HEK293 (cell line): ENCODE measurements around the gene TMEM92.

Experiments used
- BCL11B ChIP-seq: fragments of 450-650 bp; formaldehyde crosslinking; IDR thresholded peaks from 2 replicates; pipeline ENCODE4 v1.5.1; 2016; ENCODE audit warnings: low read depth, missing biosample characterization, missing genetic modification characterization
- KLF17 ChIP-seq: fragments of 450-650 bp; formaldehyde crosslinking; IDR thresholded peaks from 2 replicates; pipeline ENCODE4 v1.5.1; 2016; ENCODE audit warnings: missing biosample characterization, missing genetic modification characterization
- REST ChIP-seq: fragments of 450-650 bp; formaldehyde crosslinking; IDR thresholded peaks from 2 replicates; pipeline ENCODE4 v1.5.1; 2016; ENCODE audit warnings: missing biosample characterization, missing genetic modification characterization
- SP7 ChIP-seq: fragments of 450-650 bp; formaldehyde crosslinking; IDR thresholded peaks from 2 replicates; pipeline ENCODE4 v1.5.1; 2016; ENCODE audit warnings: missing biosample characterization, missing genetic modification characterization
- ZBTB26 ChIP-seq: fragments of 450-650 bp; formaldehyde crosslinking; optimal IDR thresholded peaks from 2 replicates; pipeline ENCODE3; 2016; ENCODE audit warnings: missing biosample characterization, mild to moderate bottlenecking, missing genetic modification characterization
- ZBTB6 ChIP-seq: fragments of 450-650 bp; formaldehyde crosslinking; IDR thresholded peaks from 2 replicates; pipeline ENCODE4 v1.5.1; 2017; ENCODE audit warnings: missing biosample characterization, missing genetic modification characterization
- ZNF10 ChIP-seq: fragments of 450-650 bp; formaldehyde crosslinking; IDR thresholded peaks from 2 replicates; pipeline ENCODE4 v1.5.1; 2017; ENCODE audit warnings: missing biosample characterization, missing genetic modification characterization
- ZNF768 ChIP-seq: fragments of 450-650 bp; formaldehyde crosslinking; IDR thresholded peaks from 2 replicates; pipeline ENCODE4 v1.5.1; 2018; ENCODE audit warnings: missing biosample characterization, mild to moderate bottlenecking, missing genetic modification characterization
- ZNF843 ChIP-seq: fragments of 450-650 bp; formaldehyde crosslinking; IDR thresholded peaks from 2 replicates; pipeline ENCODE4 v1.5.1; 2016; ENCODE audit warnings: missing biosample characterization, missing genetic modification characterization
- ZSCAN18 ChIP-seq: fragments of 450-650 bp; formaldehyde crosslinking; IDR thresholded peaks from 2 replicates; pipeline ENCODE4 v1.5.1; 2016; ENCODE audit warnings: missing biosample characterization, missing genetic modification characterization
- TF ChIP-seq, protein P1 (sequence below): fragments of 450-650 bp; formaldehyde crosslinking; IDR thresholded peaks from 2 replicates; pipeline ENCODE4 v1.5.1; 2016; ENCODE audit warnings: missing biosample characterization, missing genetic modification characterization, borderline replicate concordance
- TF ChIP-seq, protein P2 (sequence below): fragments of 450-650 bp; formaldehyde crosslinking; IDR thresholded peaks from 2 replicates; pipeline ENCODE4 v1.5.1; 2016; ENCODE audit warnings: missing biosample characterization, missing genetic modification characterization

GRCh38 chr17:50322271-50322670, 48.0 kb downstream of the TMEM92 start:
- TF ChIP-seq ZBTB6 (tag by site-specific recombination): no peak
- TF ChIP-seq BCL11B: no peak
- TF ChIP-seq ZNF768 (tag by site-specific recombination): no peak
- no peak for TF ChIP-seq ZNF10 (tag by site-specific recombination)
- no peak for TF ChIP-seq ZNF843
- no peak for TF ChIP-seq ZSCAN18 (tag by site-specific recombination)
- TF ChIP-seq, protein P1, sequence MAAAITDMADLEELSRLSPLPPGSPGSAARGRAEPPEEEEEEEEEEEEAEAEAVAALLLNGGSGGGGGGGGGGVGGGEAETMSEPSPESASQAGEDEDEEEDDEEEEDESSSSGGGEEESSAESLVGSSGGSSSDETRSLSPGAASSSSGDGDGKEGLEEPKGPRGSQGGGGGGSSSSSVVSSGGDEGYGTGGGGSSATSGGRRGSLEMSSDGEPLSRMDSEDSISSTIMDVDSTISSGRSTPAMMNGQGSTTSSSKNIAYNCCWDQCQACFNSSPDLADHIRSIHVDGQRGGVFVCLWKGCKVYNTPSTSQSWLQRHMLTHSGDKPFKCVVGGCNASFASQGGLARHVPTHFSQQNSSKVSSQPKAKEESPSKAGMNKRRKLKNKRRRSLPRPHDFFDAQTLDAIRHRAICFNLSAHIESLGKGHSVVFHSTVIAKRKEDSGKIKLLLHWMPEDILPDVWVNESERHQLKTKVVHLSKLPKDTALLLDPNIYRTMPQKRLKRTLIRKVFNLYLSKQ: no peak
- TF ChIP-seq ZBTB26 (tag by site-specific recombination): no peak
- TF ChIP-seq REST: no peak
- no peak for TF ChIP-seq KLF17 (tag by site-specific recombination)
- TF ChIP-seq, protein P2, sequence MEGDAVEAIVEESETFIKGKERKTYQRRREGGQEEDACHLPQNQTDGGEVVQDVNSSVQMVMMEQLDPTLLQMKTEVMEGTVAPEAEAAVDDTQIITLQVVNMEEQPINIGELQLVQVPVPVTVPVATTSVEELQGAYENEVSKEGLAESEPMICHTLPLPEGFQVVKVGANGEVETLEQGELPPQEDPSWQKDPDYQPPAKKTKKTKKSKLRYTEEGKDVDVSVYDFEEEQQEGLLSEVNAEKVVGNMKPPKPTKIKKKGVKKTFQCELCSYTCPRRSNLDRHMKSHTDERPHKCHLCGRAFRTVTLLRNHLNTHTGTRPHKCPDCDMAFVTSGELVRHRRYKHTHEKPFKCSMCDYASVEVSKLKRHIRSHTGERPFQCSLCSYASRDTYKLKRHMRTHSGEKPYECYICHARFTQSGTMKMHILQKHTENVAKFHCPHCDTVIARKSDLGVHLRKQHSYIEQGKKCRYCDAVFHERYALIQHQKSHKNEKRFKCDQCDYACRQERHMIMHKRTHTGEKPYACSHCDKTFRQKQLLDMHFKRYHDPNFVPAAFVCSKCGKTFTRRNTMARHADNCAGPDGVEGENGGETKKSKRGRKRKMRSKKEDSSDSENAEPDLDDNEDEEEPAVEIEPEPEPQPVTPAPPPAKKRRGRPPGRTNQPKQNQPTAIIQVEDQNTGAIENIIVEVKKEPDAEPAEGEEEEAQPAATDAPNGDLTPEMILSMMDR: no peak
- TF ChIP-seq SP7 (tag by site-specific recombination): no peak
